ENCODE measurements around the gene TTC9C. TPM values are rescaled to one million over a fixed set of nuclear protein-coding genes. Genes with fewer than 3 reads are reported as not detected.

Gene TTC9C
- total and polyA plus RNA-seq, 2 of the 13 experiments (the other 11 are each of a cell fraction or from before 2014, with no cell fraction given), result 28.0 to 36.4 TPM

- TF ChIP-seq, protein P1, sequence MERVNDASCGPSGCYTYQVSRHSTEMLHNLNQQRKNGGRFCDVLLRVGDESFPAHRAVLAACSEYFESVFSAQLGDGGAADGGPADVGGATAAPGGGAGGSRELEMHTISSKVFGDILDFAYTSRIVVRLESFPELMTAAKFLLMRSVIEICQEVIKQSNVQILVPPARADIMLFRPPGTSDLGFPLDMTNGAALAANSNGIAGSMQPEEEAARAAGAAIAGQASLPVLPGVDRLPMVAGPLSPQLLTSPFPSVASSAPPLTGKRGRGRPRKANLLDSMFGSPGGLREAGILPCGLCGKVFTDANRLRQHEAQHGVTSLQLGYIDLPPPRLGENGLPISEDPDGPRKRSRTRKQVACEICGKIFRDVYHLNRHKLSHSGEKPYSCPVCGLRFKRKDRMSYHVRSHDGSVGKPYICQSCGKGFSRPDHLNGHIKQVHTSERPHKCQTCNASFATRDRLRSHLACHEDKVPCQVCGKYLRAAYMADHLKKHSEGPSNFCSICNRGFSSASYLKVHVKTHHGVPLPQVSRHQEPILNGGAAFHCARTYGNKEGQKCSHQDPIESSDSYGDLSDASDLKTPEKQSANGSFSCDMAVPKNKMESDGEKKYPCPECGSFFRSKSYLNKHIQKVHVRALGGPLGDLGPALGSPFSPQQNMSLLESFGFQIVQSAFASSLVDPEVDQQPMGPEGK (CRISPR knock-in tag; IDR thresholded peaks at IDR 0.05), result peak; percentile 34; the same call in 1 of the 2 replicates
- TF ChIP-seq ZBTB39 (CRISPR knock-in tag; IDR thresholded peaks at IDR 0.05) (no peak), MZF1 (CRISPR knock-in tag; IDR thresholded peaks at IDR 0.05; ENCODE audit: borderline replicate concordance) (no peak), ZNF572 (CRISPR knock-in tag; IDR thresholded peaks at IDR 0.05) (no peak), ZNF75D (CRISPR knock-in tag; IDR thresholded peaks at IDR 0.05; ENCODE audit: borderline replicate concordance) (no peak), HHEX (CRISPR knock-in tag; IDR thresholded peaks at IDR 0.05) (no peak), ZBED4 (CRISPR knock-in tag; IDR thresholded peaks at IDR 0.05; ENCODE audit: borderline replicate concordance) (peak; percentile 78; the same call in 1 of the 2 replicates), ZUFSP (CRISPR knock-in tag; IDR thresholded peaks at IDR 0.05; ENCODE audit: borderline replicate concordance) (no peak), GLI4 (CRISPR knock-in tag; IDR thresholded peaks at IDR 0.05; ENCODE audit: borderline replicate concordance) (no peak), ZMAT5 (CRISPR knock-in tag; IDR thresholded peaks at IDR 0.05; ENCODE audit: borderline replicate concordance, low read depth) (no peak), ZFP36L2 (CRISPR knock-in tag; IDR thresholded peaks at IDR 0.05) (no peak), ZNF292 (CRISPR knock-in tag; IDR thresholded peaks at IDR 0.05; ENCODE audit: borderline replicate concordance, low read depth) (peak; percentile 13; the same call in 1 of the 2 replicates), THRA (CRISPR knock-in tag; IDR thresholded peaks at IDR 0.05; ENCODE audit: borderline replicate concordance) (peak; percentile 67; the same call in 1 of the 2 replicates)
These were observed 58.2 kb downstream of the TTC9C start (continued) for GRCh38 chr11:62786318-62787004.
